Upper lobe of left lung (tissue), 6 donors: ENCODE data around the gene HOXD12. TPM values are rescaled to one million over a fixed set of nuclear protein-coding genes. Genes with fewer than 3 reads are reported as not detected.

Experiments
- ATAC-seq, 2 donors: fragments of 200-7000 bp; cut with Tn5 transposase; one replicate each; pipeline ENCODE4 v1.9.1; 2022; ENCODE audit warnings: mild to moderate bottlenecking in 2 of 2, moderate library complexity in 2 of 2; ENCODE audit not compliant: low FRiP score in 2 of 2
- DNase-seq, 2 donors: peaks; one replicate each; pipeline ENCODE4 v3.0.0-alpha.2; 2019 to 2020
- H3K27ac ChIP-seq, 4 donors: fragments of 200-600 bp; sonication (generic); one replicate each; pipeline ENCODE4 v1.5.1; 2016 to 2019
- H3K27me3 ChIP-seq, 4 donors: fragments of 200-600 bp; sonication (generic); one replicate each; pipeline ENCODE4 v1.5.1; 2017 to 2019
- H3K36me3 ChIP-seq, 4 donors: fragments of 200-600 bp; sonication (generic); one replicate each; pipeline ENCODE4 v1.5.1; 2016 to 2019
- H3K4me1 ChIP-seq, 4 donors: fragments of 200-600 bp; sonication (generic); one replicate each; pipeline ENCODE4 v1.5.1; 2018 to 2019
- H3K4me3 ChIP-seq, 4 donors: fragments of 200-600 bp; sonication (generic); one replicate each; pipeline ENCODE4 v1.5.1; 2017 to 2019; ENCODE audit warnings: mild to moderate bottlenecking in 2 of 4, moderate library complexity in 1 of 4
- H3K9me3 ChIP-seq, 4 donors: fragments of 200-600 bp; sonication (generic); one replicate each; pipeline ENCODE4 v1.5.1; 2018 to 2019
- EP300 ChIP-seq, 4 donors: sonication (generic); formaldehyde crosslinking; IDR thresholded peaks; one replicate each; pipeline ENCODE4 v1.5.1; 2017; ENCODE audit warnings: antibody characterized with exemption in 4 of 4, control low read depth in 2 of 4
- POLR2A ChIP-seq, 4 donors: fragments of 450-650 bp; IDR thresholded peaks; one replicate each; pipeline ENCODE4 v1.5.1; 2016 to 2017; ENCODE audit warnings: antibody characterized with exemption in 4 of 4, mild to moderate bottlenecking in 2 of 4
- POLR2AphosphoS5 ChIP-seq, 2 donors: sonication (generic); formaldehyde crosslinking; IDR thresholded peaks; one replicate each; pipeline ENCODE4 v1.5.1; 2017; ENCODE audit warnings: antibody characterized with exemption in 2 of 2
- WGBS, 2 donors: methylation state at CpG; one replicate each; pipeline ENCODE4 v1.1.5; 2017 to 2018; 5-methylcytosine and 5-hydroxymethylcytosine counted together
- total RNA-seq, 6 donors: library from RNA; depleted of rRNA in 4 of 6; stranded (reverse); fragments of >200 nt in 4 of 6; gene quantifications; one replicate each; pipeline versions ENCODE4 v1.1.0 to v1.2.1, GENCODE V29; 2016 to 2021
- TF ChIP-seq, protein P1 (sequence below), 6 experiments: fragments of 450-650 bp in 4 of 6; fragments of 200-600 bp in 2 of 6; sonication (generic) in 2 of 6; IDR thresholded peaks; one replicate each; pipeline ENCODE4 v1.5.1; 2016 to 2019; ENCODE audit warnings: antibody characterized with exemption in 6 of 6
- donor health status: DM: no; HTN: no; CAD: no; lungs with moderate emphysema.
- donor health status: DM: no; HTN: yes; CAD: no; lungs with severe emphysema.

Gene HOXD12
- total RNA-seq, 6 donors from 2014 or later, result not detected

DNA sequence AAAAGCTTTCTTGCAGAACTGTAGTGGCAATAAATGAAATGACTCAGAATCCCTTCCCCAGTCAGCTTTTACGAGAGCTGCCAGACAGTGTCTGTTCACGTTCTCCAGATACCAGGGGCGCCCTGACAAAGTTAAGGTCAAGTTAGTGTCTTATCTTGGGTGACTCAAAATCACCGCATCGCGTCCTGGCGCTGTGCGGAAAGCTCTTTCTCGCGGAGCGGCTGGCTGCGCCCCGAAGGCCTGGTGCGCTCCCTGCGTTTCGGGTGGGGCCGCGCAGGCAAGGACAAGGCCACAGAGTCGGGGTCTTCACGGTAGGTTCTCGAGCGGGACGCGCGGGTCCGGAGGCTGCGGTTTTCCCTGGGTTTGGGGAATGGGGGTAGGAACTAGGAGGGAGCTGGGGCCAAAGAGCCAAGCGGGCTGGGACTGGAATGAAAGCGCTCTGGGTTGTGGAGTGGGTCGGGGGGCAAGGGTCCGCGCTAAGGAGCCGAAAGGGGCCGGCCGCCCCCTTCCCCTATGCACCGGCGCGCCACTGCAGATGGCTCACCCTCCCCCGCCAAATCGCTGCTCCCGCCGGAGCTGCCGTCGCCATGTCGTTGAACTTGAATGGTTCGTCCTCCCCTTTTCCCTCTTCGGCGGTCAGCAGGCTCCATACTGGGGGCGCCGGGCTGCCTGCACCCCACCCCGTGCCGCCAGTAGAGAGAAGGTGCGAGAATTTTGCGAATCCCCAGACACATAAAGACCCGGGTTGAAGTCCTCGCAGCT lies 4.9 kb downstream of the HOXD12 start:
- Histone ChIP-seq H3K9me3 (no peaks in the 10 kb centered on the region), H3K4me1 (peaks cover 15 to 51% (median 31%) of the 10 kb centered on the region in 4 donors), H3K27me3 (peaks cover 2 to 94% (median 64%) of the 10 kb centered on the region in 4 donors), H3K36me3 (no peaks in the 10 kb centered on the region), H3K27ac (no peak overlapping the region), H3K4me3 (no peak overlapping the region)
- DNase-seq (no peak), ATAC-seq (no peak)
- WGBS, 2 donors, result 7 to 8% methylated on average over 40 to 51 of the region's 56 CpGs
- TF ChIP-seq, protein P1, sequence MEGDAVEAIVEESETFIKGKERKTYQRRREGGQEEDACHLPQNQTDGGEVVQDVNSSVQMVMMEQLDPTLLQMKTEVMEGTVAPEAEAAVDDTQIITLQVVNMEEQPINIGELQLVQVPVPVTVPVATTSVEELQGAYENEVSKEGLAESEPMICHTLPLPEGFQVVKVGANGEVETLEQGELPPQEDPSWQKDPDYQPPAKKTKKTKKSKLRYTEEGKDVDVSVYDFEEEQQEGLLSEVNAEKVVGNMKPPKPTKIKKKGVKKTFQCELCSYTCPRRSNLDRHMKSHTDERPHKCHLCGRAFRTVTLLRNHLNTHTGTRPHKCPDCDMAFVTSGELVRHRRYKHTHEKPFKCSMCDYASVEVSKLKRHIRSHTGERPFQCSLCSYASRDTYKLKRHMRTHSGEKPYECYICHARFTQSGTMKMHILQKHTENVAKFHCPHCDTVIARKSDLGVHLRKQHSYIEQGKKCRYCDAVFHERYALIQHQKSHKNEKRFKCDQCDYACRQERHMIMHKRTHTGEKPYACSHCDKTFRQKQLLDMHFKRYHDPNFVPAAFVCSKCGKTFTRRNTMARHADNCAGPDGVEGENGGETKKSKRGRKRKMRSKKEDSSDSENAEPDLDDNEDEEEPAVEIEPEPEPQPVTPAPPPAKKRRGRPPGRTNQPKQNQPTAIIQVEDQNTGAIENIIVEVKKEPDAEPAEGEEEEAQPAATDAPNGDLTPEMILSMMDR (IDR thresholded peaks at IDR 0.05), result no peak
- TF ChIP-seq POLR2AphosphoS5 (IDR thresholded peaks at IDR 0.05) (no peak), POLR2A (IDR thresholded peaks at IDR 0.05) (no peak)

DNA sequence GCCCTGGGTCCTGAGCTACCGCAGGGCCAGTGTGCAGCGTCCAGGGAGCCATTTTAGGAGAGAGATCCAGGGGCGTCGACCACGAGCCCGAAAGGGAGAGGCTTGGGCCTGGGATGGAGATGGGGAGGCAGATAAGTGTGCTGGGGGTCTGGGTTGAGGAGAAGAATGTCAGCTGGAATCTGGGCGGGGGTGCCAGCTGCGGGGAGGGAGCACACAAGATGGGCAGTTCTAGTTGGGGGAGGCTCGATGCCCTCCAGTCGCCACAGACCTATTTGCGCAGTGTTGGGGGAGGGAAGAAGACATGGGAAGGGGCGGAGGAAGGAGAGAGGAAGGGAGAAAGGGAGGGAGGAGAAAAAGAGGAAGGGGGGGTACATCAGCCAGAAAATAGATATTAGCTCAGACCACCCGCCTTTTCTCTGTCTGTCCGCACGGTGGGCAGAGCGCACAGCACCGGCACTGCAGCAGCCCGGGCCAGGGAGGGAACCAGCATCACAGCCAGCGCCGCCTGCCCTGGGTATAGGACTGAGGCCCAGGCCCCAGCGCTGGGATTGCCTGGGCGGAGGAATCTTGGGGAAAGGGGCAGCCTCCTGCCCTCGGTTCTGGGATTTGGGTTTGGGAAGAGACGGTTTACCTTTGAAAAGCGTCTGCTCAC lies 5.6 kb downstream of the HOXD12 start:
- H3K36me3 ChIP-seq, result no peaks in the 10 kb centered on the region
- H3K27me3 ChIP-seq, result peaks cover 2 to 94% (median 62%) of the 10 kb centered on the region in 4 donors
- no peaks in the 10 kb centered on the region for H3K9me3 ChIP-seq
- H3K27ac ChIP-seq, result no peak overlapping the region
- ATAC-seq, result no peak
- no peak overlapping the region for H3K4me3 ChIP-seq
- TF ChIP-seq POLR2A (IDR thresholded peaks at IDR 0.05) (no peak), POLR2AphosphoS5 (IDR thresholded peaks at IDR 0.05) (no peak), EP300 (IDR thresholded peaks at IDR 0.05) (no peak)
- TF ChIP-seq, protein P1 (IDR thresholded peaks at IDR 0.05), result no peak
- H3K4me1 ChIP-seq, result peaks cover 15 to 44% (median 31%) of the 10 kb centered on the region in 4 donors
- no peak for DNase-seq
- 10 to 12% methylated on average over 21 to 24 of the region's 25 CpGs for WGBS, 2 donors

DNA sequence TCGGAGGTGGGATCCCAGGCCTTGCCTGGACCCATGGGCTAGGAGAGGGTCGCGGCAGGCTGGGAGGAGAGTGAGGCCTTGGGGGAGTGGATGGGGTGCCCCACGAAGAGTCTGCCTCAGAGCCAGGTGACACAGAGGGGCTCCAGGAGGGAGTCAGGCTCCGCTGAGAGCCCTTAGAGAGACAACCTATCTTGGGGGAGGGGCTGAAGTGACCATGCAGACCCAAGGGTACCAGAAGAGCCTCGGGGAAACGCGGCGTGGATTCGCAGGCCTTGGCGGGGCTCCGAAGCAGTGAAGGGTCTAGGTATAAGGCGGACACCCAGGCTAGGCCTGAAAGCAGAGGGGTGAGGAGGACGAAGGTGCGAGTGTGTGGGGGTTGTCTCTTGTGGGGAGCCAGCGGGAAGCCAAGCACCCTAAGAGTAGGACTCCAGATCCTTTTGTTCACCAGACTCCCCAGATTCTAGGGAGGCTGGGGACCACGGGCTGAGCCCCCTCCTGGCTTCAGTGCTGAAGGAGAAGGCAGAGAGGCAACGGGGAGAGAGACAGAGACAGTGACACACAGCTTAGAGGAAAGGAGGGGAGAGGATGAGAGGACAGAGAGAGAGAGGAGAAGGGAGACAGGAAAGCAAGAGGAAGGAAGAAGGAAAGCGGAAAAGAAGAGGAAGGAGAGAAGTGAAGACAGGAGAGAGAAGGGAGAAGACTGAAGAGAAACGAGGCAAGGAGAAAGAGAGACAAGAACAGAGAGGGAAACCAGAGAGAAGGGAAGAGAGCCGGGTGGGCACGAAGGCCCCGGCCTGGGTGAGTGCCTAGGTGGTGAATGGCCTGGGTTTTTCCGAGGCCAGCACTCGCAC lies 6.4 kb downstream of the HOXD12 start:
- Histone ChIP-seq H3K27me3 (peaks cover 2 to 92% (median 59%) of the 10 kb centered on the region in 4 donors), H3K36me3 (no peaks in the 10 kb centered on the region), H3K4me3 (peak overlapping the region in 1 of 4 donors; percentile 23), H3K27ac (no peak overlapping the region), H3K9me3 (no peaks in the 10 kb centered on the region), H3K4me1 (peaks cover 15 to 39% (median 31%) of the 10 kb centered on the region in 4 donors)
- no peak for TF ChIP-seq EP300 (IDR thresholded peaks at IDR 0.05)
- TF ChIP-seq POLR2A (IDR thresholded peaks at IDR 0.05), result no peak
- no peak for TF ChIP-seq POLR2AphosphoS5 (IDR thresholded peaks at IDR 0.05)
- WGBS, 2 donors, result 7 to 12% methylated on average over 24 to 25 of the region's 25 CpGs
- ATAC-seq, result no peak
- no peak for DNase-seq

DNA sequence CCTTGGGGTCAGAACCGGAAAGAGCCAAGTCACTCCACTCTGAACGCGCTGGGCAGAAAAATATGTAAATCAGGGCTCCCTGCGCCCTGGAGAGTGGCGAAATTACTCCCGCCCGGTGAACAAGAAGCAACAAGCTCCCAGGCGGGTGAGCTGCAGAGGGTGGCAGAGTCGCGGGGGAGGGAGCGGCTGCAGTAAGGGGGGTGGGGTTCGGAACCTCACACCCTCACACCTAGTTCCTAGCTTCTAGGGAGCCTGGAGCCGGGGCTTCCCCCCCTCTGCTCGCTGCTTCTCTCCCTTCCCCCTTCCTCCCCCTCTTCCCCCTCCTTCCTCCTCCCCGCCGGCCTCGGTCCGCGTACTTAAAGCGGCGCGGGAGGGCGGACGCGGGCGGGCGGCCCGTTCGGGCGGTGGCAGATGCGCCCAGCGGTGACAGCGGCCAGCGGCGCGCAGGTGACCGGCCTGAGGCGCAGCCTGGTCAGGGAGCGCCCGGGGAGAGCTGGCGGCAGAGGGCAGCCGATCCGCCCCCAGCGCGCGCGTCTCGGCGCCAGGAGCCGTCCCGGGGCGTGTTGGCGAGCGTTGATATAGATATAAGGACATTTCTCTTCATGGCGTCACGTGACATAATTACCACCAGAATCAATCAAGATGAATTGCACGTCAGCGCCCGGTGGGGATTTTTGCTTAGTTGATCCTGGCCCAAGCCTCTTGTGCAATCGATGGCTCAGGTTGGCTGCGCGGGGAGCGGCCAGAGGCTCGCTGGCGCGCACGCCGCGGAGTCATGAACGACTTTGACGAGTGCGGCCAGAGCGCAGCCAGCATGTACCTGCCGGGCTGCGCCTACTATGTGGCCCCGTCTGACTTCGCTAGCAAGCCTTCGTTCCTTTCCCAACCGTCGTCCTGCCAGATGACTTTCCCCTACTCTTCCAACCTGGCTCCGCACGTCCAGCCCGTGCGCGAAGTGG lies 7.3 kb downstream of the HOXD12 start, which contains the start of gene HOXD11:
HOXD11 (plus strand) TSS at position 700 of the 959 bp plus-strand sequence; CDS start at position 776, 76 bp downstream.
- peak in 1 of 2 donors; percentile 84 for DNase-seq
- H3K36me3 ChIP-seq, result no peaks in the 10 kb centered on the region
- TF ChIP-seq POLR2AphosphoS5 (IDR thresholded peaks at IDR 0.05) (no peak), POLR2A (IDR thresholded peaks at IDR 0.05) (no peak), EP300 (IDR thresholded peaks at IDR 0.05) (no peak)
- TF ChIP-seq, protein P1 (IDR thresholded peaks at IDR 0.05), result no peak
- peaks cover 2 to 90% (median 62%) of the 10 kb centered on the region in 4 donors for H3K27me3 ChIP-seq
- H3K9me3 ChIP-seq, result no peaks in the 10 kb centered on the region
- ATAC-seq, result peak in 1 of 2 donors; percentile 37
- peak within 1 kb of the TSS in 3 of 4 donors; percentile 14 to 26 (median 23) for H3K4me3 ChIP-seq
- 4 to 7% methylated on average over 14 to 56 of the region's 85 CpGs for WGBS, 2 donors
- peaks cover 15 to 39% (median 31%) of the 10 kb centered on the region in 4 donors for H3K4me1 ChIP-seq
- no peak within 1 kb of the TSS for H3K27ac ChIP-seq
